IPS-18a (cell line): ENCODE data around the gene CDK14.

ENCODE experiments used
- H3K27ac ChIP-seq: one replicate; pipeline ENCODE4 v1.5.1; 2013; ENCODE audit warnings: low read length
- H3K27me3 ChIP-seq: one replicate; pipeline ENCODE4 v1.6.1; 2013; ENCODE audit warnings: mild to moderate bottlenecking, low read length; ENCODE audit not compliant: control insufficient read depth, insufficient read depth
- H3K36me3 ChIP-seq: one replicate; pipeline ENCODE4 v1.6.1; 2013; ENCODE audit warnings: low read depth, low read length; ENCODE audit not compliant: control insufficient read depth
- H3K4me1 ChIP-seq: one replicate; pipeline ENCODE4 v1.6.1; 2013; ENCODE audit warnings: low read depth, low read length; ENCODE audit not compliant: control insufficient read depth
- H3K4me3 ChIP-seq: one replicate; pipeline ENCODE4 v1.5.1; 2013; ENCODE audit warnings: low read length
- H3K9ac ChIP-seq: one replicate; pipeline ENCODE4 v1.6.1; 2013; ENCODE audit warnings: mild to moderate bottlenecking, low read length, moderate library complexity
- H3K9me3 ChIP-seq: one replicate; pipeline ENCODE4 v1.6.1; 2013; ENCODE audit warnings: low read depth, low read length; ENCODE audit not compliant: control insufficient read depth

CDK14 gene

DNA sequence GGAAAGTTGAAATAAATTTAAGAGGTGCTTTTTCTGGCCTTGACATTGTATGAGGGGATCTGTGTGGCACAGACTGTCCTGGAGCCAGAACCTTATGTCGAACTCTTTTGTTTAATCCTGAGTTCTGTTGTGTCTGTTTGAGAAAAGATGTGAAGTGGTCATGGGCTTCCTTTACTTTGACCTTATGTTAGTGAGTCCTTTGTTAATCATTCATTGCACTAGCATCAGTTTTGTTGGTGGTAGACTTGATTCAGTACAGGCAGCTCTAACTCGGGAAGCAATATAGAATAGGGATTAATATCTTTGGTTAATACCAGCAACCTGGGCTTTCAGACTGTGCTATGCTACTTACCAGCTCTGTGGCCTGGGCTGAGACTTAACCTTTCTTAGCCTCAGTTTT is 544.2 kb downstream of the CDK14 start:
- Histone ChIP-seq H3K9ac (no peak overlapping the region), H3K27me3 (no peaks in the 10 kb centered on the region), H3K36me3 (no peaks in the 10 kb centered on the region), H3K9me3 (no peaks in the 10 kb centered on the region), H3K4me3 (no peak overlapping the region), H3K27ac (no peak overlapping the region), H3K4me1 (peaks cover 15% of the 10 kb centered on the region)

DNA sequence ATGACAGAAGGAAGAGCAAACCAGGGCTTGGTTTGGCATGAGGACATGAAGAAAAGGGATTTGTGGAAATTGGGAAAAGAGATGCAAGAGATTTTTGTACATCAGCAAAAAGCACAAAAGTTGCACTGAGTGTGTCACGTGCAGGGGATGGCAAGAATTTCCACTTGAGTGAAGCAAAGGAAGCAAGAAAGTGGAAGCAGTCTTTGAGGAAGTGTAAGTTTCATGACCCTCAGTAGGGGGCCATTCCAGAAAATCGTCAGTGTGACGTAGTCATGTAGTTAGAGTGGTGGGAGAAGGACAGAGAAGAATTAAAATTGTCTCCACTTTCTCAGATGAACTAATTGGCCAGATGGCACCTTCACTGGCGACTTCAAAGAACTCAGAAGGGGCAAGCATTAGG is 544.9 kb downstream of the CDK14 start:
- H3K27me3 ChIP-seq = no peaks in the 10 kb centered on the region
- H3K9me3 ChIP-seq = no peaks in the 10 kb centered on the region
- peaks cover 8% of the 10 kb centered on the region for H3K4me1 ChIP-seq
- no peak overlapping the region for H3K4me3 ChIP-seq
- H3K27ac ChIP-seq = no peak overlapping the region
- no peaks in the 10 kb centered on the region for H3K36me3 ChIP-seq
- H3K9ac ChIP-seq = no peak overlapping the region

DNA sequence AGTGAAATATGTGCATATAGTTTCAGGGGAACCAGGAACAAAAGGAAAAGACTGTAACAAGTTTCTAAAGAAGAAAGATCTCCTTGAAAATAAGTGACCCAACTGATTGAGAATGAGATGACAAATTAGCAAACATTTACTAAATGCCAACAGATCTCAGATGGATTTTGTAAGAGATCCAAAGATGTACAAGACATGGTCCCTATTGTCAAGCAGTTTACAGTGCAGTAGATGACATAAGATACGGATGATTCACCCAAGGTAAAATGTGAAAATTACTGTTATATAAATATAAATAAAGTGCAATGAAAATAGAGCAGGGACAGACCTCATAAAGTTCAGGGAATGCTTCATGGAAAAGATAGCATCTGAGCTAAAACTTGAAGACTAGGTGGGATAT is 546.6 kb downstream of the CDK14 start:
- H3K9me3 ChIP-seq = no peaks in the 10 kb centered on the region
- H3K4me1 ChIP-seq = no peaks in the 10 kb centered on the region
- H3K36me3 ChIP-seq = no peaks in the 10 kb centered on the region
- no peak overlapping the region for H3K27ac ChIP-seq
- no peak overlapping the region for H3K4me3 ChIP-seq
- no peak overlapping the region for H3K9ac ChIP-seq
- H3K27me3 ChIP-seq = no peaks in the 10 kb centered on the region

DNA sequence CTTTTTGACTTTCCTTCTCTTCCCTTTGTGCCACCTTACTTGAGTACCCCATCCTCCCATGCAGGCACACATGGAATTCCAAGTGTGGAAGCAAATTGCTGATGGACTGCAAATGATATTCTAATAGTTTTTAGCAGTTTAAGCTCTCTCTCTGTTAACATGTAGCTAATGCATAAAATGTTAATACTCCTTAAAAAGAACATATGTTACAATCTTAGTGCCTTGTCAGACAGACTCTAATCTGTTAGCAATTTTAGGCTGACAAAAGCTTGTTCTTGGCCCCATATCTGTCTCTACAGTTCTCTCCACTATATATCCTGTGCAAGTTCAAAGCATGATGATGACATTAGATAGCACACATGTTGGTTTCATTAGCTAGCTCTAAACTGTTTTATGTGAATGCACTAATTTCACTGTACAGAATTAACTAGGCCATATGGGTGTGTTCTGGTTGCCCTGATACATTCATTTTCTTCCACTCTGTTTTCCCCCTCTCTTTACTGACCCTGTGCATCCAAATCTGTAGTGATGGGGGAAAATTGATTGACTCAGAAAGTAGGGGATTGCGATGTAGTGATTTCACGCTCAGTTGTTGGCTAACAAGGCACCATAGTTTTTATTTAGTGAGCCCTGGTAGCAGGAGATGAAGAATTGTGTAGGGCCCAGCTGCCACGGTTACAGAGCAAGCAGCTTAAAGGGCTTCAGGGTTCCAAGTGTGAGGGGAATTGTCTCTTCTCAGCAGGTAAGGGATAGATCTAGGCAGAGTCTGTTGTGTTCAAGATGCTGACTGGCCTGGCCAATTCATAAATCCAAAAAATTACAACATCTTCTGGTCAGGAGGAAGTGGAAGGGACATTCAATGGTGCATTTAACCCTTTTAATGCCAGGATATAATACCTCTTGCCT is 553.5 kb downstream of the CDK14 start:
- no peak overlapping the region for H3K27ac ChIP-seq
- no peaks in the 10 kb centered on the region for H3K36me3 ChIP-seq
- H3K27me3 ChIP-seq = no peaks in the 10 kb centered on the region
- no peaks in the 10 kb centered on the region for H3K4me1 ChIP-seq
- no peak overlapping the region for H3K4me3 ChIP-seq
- H3K9me3 ChIP-seq = no peaks in the 10 kb centered on the region
- H3K9ac ChIP-seq = no peak overlapping the region

DNA sequence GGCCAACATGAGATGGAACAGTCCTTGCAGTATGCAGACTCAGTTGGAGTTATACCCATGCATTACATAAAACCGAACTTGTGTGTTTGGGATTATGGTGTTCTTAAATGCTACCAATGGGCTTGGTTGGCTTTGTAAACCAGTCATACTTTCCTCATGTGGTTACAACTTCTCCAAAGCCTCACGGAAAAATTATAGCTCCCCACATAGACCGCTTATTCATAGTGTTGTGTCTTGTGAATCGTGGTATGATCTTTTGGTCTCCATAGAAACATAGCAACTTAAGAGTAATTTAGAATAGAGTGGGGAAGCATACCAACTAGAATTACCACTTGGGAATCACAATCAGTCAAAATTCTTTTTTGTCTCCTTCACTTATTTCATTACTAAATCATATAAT is 555.8 kb downstream of the CDK14 start:
- Histone ChIP-seq H3K9me3 (no peaks in the 10 kb centered on the region), H3K36me3 (no peaks in the 10 kb centered on the region), H3K4me1 (no peaks in the 10 kb centered on the region), H3K4me3 (no peak overlapping the region), H3K27ac (no peak overlapping the region), H3K9ac (no peak overlapping the region), H3K27me3 (no peaks in the 10 kb centered on the region)

DNA sequence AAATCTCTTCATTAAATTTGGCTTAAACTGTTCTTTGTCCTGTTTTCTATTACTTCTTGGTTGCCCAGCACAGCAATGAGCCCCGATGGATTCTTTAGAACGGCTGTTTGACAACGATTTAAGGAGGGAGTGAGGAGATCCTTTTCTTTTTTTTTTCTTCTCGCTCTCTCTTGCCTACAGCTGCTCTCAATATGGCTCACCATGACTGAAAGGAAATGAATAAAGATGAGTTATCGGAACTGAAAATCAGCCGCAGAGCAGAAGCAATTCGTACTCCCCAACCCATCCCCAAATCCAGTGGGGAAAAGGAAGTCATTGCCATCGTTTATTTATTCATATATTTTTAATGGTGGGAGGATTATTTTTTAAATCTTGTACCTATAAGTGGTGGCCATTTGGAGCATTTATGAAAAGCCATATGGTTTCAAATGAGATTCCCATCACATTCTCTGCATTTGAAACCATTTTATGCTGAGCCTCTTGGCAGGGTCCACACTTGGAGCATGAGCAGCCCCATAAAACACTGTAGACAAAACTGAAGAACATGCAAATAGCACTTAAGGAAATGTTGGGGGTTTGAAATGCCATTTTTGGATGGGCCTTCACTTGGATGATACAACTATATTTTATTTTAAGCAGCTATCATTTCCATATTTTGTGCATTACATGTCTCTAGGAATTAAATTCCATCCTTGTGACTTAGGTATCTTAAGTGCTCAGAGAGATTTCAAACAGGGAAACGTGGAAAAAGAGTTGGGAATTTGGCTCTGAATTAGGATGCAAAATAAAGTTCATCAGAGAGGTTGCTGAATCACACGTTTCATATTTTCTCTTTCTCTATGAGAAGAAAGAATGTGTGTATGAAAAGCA is 560.4 kb downstream of the CDK14 start:
- H3K4me3 ChIP-seq = no peak overlapping the region
- no peaks in the 10 kb centered on the region for H3K9me3 ChIP-seq
- H3K9ac ChIP-seq = no peak overlapping the region
- H3K27ac ChIP-seq = no peak overlapping the region
- H3K4me1 ChIP-seq = no peaks in the 10 kb centered on the region
- H3K27me3 ChIP-seq = no peaks in the 10 kb centered on the region
- no peaks in the 10 kb centered on the region for H3K36me3 ChIP-seq

DNA sequence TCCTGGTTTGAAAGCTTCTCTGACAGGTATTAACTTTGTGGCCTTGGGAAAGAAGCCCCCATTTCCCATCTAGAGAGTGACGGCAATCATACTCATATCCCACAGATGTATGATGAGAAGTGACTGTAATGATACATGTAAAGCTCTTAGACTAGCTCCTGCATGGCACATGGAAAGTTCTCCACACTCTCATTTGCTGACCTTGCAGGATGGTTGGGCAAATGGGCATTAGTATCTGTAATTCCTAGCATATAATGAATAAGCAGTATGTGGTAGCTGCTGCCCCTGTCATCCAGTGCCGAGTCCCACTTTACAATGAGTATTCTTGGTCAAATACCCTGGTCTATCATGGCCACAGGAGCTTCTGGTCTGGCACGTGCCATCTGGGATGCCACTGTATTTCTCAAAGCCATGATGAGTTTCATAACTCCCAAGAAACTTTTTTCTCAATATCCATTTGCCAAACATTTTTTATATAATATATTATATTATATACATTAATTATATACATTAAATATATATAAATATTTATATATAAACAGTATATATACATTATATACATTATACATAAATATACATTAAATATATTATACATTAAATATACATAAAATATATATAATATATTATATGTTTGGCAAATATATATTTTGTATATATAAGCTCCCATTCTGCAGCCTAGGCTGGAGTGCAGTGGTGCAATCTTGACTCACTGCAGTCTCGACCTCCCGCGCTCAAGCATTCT is 561.6 kb downstream of the CDK14 start:
- no peak overlapping the region for H3K27ac ChIP-seq
- H3K4me1 ChIP-seq = no peaks in the 10 kb centered on the region
- no peak overlapping the region for H3K4me3 ChIP-seq
- H3K9ac ChIP-seq = no peak overlapping the region
- no peaks in the 10 kb centered on the region for H3K27me3 ChIP-seq
- no peaks in the 10 kb centered on the region for H3K9me3 ChIP-seq
- H3K36me3 ChIP-seq = no peaks in the 10 kb centered on the region

DNA sequence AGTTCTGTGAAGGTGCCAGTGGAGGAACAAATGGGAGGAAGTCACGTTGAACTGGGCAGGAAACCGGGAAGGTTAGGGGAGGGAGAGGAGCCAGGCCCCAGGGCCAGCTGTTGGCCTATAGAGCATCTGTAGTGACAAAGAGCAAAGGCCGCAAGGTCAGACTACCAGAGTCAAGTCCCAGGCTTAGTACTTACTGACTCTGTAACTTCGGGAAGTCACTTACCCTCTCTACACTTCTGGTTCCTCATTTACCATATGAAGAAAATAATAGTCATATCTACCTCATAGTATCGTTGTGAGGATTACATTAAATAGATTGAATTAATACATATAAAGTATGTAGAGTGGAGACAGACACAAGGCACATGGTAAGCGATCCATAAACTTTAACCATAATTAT is 566.3 kb downstream of the CDK14 start:
- Histone ChIP-seq H3K9ac (no peak overlapping the region), H3K27ac (no peak overlapping the region), H3K4me3 (no peak overlapping the region), H3K27me3 (no peaks in the 10 kb centered on the region), H3K9me3 (no peaks in the 10 kb centered on the region), H3K36me3 (no peaks in the 10 kb centered on the region), H3K4me1 (no peaks in the 10 kb centered on the region)

DNA sequence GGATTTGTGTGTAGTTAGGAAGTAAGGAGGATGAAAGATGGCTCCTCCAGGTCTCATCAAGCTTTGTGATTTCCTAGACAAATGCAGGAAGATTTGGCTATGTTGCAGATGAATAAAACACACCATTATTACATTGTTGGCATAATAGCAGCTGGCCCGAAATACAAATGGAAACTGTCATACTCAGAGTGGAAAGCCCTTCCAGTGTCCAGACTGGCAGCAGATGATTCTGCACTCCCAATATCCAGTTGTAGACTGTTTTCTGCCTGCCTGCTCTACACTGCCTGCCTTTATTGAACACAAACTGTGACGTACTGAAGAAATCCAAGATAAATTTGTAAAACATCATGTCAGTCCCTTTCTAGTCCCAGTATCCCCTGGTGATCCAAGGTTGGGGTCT is 568.4 kb downstream of the CDK14 start:
- H3K27ac ChIP-seq = no peak overlapping the region

DNA sequence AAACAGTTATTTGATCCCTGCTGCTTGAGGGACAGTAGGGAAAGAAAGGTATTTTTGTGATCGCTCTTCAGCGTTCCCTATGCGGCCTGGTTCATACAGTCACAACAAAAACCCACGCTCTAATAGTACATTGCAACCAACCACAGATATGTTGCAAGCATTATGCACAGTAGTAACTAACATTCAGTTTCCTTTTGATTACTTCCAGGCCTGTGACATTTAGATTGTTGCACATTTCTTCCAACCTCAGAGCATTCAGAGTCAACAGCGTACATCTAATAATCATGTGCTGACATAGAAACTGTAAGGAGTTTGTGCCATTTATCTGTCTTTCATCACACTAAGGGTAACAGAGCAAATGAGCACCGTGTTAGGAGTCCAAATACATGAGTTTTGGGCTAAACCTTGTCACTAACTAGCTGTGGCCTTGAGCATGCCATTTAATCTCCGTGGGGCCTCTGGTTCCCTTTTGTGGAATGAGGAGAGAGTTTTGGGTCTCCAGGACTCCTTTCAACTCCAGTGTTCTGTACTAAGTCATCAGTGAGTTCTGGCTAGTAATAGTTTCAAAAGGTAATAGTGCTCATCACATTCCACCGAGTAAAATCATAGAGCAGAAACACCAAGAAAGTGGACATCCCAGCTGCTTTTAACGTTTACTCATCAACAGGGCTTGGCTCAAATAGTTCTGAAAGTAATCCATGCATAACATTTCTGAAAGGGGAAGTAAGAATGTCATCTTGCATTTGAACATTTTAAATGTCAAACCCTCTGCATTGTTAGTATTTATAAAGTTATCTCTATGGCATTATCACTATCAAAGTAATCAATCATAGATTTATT is 569.1 kb downstream of the CDK14 start:
- H3K9me3 ChIP-seq = no peaks in the 10 kb centered on the region
- H3K27me3 ChIP-seq = peaks cover 11% of the 10 kb centered on the region
- no peaks in the 10 kb centered on the region for H3K36me3 ChIP-seq
- H3K9ac ChIP-seq = no peak overlapping the region
- H3K4me3 ChIP-seq = no peak overlapping the region
- peaks cover 9% of the 10 kb centered on the region for H3K4me1 ChIP-seq
- no peak overlapping the region for H3K27ac ChIP-seq

More for the DNA sequence above, 568.4 kb downstream of the CDK14 start:
- no peak overlapping the region for H3K9ac ChIP-seq
- H3K4me1 ChIP-seq = peaks cover 2% of the 10 kb centered on the region
- H3K4me3 ChIP-seq = no peak overlapping the region
- H3K9me3 ChIP-seq = no peaks in the 10 kb centered on the region
- H3K36me3 ChIP-seq = no peaks in the 10 kb centered on the region
- H3K27me3 ChIP-seq = peaks cover 11% of the 10 kb centered on the region
